ENCODE measurements around the gene EPB41L4B.

EPB41L4B gene

DNA sequence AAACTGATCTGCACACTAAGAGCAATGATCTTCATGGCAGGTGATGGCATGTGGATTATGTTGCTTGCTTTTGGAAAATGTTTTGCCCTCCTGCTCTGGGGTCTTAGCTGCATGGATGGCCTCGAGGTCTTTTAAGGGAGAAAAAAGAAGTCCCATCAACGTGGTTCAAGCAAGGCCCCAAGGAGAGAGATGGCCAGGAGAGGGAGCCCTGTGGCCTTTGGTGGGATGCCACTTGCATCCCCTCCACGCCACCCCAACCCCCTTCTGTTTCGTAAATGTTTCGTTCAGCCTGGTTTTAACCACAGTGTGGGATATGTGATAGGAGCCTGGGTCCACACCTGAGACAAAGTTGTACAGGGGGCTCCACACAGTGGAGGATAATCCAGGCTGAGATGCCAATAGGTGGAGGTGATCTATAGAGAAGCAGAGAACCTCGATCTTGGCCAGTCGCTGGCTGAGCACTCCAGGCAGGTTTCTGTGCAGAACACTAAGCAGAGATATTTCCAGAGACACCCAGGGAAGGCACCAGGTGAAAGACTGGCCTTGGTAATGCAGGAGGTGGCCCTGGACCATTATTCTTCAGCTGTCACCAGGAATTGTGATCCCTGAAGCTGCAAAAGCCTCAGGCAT, 128.0 kb downstream of the EPB41L4B start:
- Histone ChIP-seq H3K4me1 (ENCODE audit: control insufficient read depth, insufficient read depth, low read length, poor library complexity, severe bottlenecking) (no peaks in the 10 kb centered on the region), H3K9me3 (ENCODE audit: control insufficient read depth, low read length) (no peaks in the 10 kb centered on the region), H3K36me3 (ENCODE audit: control insufficient read depth, insufficient read depth, low read length) (no peaks in the 10 kb centered on the region), H3K27ac (ENCODE audit: insufficient read depth, low read length, poor library complexity, severe bottlenecking) (no peak overlapping the region), H3K4me3 (ENCODE audit: insufficient read depth, low read depth, low read length, poor library complexity, severe bottlenecking) (no peak overlapping the region), H3K27me3 (replicated peaks; ENCODE audit: control insufficient read depth, insufficient read depth, low read length, poor library complexity, severe bottlenecking) (no peaks in the 10 kb centered on the region)
- DNase-seq = no peak

DNA sequence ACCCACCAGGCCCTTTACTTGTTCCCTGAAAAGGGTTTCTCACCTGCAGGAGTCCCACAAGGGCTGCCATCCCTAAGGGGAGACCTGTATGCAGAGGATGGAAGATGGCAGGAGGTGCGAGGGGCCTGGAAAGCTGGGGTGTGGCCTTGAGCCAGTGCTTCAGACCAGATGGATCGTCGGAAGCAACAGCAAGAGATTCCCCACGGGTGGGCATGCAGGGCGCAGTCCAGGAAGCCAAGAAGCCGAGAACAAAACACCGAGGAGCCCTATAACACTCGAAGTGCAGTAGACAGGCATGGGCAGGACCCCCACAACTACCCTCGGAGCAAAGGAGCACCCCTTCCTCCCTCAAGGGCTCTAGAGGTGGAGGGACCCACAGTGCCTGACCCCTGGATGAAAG, 129.1 kb downstream of the EPB41L4B start:
- H3K27me3 ChIP-seq (replicated peaks; ENCODE audit: control insufficient read depth, insufficient read depth, low read length, poor library complexity, severe bottlenecking) = no peaks in the 10 kb centered on the region
- no peaks in the 10 kb centered on the region for H3K9me3 ChIP-seq (ENCODE audit: control insufficient read depth, low read length)
- no peaks in the 10 kb centered on the region for H3K36me3 ChIP-seq (ENCODE audit: control insufficient read depth, insufficient read depth, low read length)
- DNase-seq = no peak
- H3K4me1 ChIP-seq (ENCODE audit: control insufficient read depth, insufficient read depth, low read length, poor library complexity, severe bottlenecking) = no peaks in the 10 kb centered on the region
- H3K27ac ChIP-seq (ENCODE audit: insufficient read depth, low read length, poor library complexity, severe bottlenecking) = no peak overlapping the region
- H3K4me3 ChIP-seq (ENCODE audit: insufficient read depth, low read depth, low read length, poor library complexity, severe bottlenecking) = no peak overlapping the region

DNA sequence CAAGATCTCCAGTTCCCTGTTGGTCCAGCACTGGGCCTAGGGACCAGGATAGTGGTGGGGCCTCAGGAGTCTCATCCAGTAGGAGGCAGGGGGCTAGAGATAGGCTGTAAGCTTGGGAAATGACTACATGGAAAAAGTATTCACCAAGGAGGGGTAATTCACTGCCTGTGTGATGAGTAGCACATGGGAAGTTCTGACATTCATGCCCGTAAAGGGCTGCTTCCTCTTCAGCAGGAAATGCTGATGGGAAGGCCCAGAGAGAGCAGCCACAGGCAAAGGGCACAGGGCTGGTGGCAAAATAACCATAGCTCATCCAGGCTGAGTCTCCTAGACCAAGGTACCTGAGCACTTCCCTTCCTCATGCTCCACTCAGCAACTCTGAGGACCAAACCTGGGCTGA, 130.7 kb downstream of the EPB41L4B start:
- Histone ChIP-seq H3K9me3 (ENCODE audit: control insufficient read depth, low read length) (no peaks in the 10 kb centered on the region), H3K4me1 (ENCODE audit: control insufficient read depth, insufficient read depth, low read length, poor library complexity, severe bottlenecking) (no peaks in the 10 kb centered on the region), H3K27me3 (replicated peaks; ENCODE audit: control insufficient read depth, insufficient read depth, low read length, poor library complexity, severe bottlenecking) (no peaks in the 10 kb centered on the region), H3K4me3 (ENCODE audit: insufficient read depth, low read depth, low read length, poor library complexity, severe bottlenecking) (no peak overlapping the region), H3K36me3 (ENCODE audit: control insufficient read depth, insufficient read depth, low read length) (no peaks in the 10 kb centered on the region), H3K27ac (ENCODE audit: insufficient read depth, low read length, poor library complexity, severe bottlenecking) (no peak overlapping the region)
- DNase-seq = no peak

DNA sequence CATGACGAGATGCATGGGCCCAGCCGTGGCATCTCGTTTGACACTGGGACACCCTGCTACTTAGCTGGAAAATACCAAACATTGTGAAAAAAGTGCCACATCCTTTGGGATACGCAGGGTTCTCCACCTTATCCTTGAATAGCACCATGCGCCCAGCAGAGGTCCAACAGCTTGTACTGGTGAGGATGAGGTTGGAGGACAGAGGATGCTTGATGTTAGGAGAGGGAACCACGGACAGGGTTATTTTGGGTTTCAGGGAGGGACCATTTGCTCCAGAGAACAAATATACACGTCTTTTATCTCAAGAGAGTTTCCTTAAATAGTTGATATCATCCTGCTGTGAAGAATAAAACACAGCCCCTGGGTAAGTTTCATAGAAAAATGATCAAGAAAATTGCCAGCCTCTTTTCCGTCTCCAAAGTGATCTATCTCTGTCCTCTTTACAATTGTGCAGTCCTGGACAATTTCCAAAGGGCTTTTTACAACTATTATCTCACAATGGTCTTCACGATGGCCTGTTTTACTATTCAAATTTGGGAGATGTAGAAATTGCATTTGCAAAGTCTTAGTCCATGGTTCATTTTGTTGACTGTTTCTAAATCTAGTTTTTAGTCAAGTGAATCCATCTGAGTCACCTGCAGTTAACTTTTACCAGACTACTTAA, 133.9 kb downstream of the EPB41L4B start:
- DNase-seq = no peak
- Histone ChIP-seq H3K9me3 (ENCODE audit: control insufficient read depth, low read length) (no peaks in the 10 kb centered on the region), H3K27ac (ENCODE audit: insufficient read depth, low read length, poor library complexity, severe bottlenecking) (no peak overlapping the region), H3K4me1 (ENCODE audit: control insufficient read depth, insufficient read depth, low read length, poor library complexity, severe bottlenecking) (no peaks in the 10 kb centered on the region), H3K27me3 (replicated peaks; ENCODE audit: control insufficient read depth, insufficient read depth, low read length, poor library complexity, severe bottlenecking) (no peaks in the 10 kb centered on the region), H3K36me3 (ENCODE audit: control insufficient read depth, insufficient read depth, low read length) (no peaks in the 10 kb centered on the region), H3K4me3 (ENCODE audit: insufficient read depth, low read depth, low read length, poor library complexity, severe bottlenecking) (no peak overlapping the region)

DNA sequence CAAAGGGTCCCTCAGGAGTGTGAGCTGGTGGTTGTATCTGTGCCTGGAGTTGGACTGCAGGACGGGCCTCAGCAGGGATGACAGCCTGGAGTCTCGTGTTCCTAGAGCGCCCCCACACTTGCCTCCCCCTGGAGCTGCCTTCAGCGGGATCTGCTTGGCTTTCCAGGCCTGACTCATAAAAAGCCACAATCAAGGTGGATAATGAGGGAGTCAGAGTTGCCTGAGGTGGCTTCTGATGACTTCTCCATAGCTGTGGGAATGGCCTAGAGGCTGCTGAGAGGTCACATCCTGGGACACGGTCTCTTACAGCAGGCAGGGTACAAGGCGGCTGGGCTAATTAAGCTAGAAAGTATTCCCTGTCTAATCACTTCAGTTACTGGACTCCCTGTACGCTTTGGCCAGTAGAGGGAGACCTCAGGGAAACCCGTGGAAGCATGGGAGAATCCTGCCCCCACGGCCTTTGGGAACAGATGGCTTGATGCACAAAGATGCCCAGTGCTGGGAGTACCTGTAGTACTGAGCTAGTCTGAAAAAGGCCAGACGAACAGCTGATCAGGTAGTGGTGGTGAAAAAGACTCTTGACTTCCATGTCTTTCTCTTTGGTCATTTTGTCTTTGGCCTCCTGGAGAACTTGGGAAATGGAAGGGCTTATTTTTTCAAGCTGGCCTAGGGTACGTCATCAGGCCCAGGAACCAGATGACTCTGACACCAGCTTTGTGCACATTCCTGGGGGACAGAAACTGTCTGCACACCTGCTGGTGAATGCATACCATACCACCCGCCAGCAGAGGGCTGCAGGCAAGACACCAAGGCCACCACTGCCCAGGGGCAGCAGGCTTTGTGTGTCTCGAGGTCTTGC, 137.7 kb downstream of the EPB41L4B start:
- no peaks in the 10 kb centered on the region for H3K4me1 ChIP-seq (ENCODE audit: control insufficient read depth, insufficient read depth, low read length, poor library complexity, severe bottlenecking)
- no peaks in the 10 kb centered on the region for H3K36me3 ChIP-seq (ENCODE audit: control insufficient read depth, insufficient read depth, low read length)
- no peak for DNase-seq
- no peaks in the 10 kb centered on the region for H3K9me3 ChIP-seq (ENCODE audit: control insufficient read depth, low read length)
- H3K4me3 ChIP-seq (ENCODE audit: insufficient read depth, low read depth, low read length, poor library complexity, severe bottlenecking) = no peak overlapping the region
- H3K27me3 ChIP-seq (replicated peaks; ENCODE audit: control insufficient read depth, insufficient read depth, low read length, poor library complexity, severe bottlenecking) = no peaks in the 10 kb centered on the region
- no peak overlapping the region for H3K27ac ChIP-seq (ENCODE audit: insufficient read depth, low read length, poor library complexity, severe bottlenecking)

DNA sequence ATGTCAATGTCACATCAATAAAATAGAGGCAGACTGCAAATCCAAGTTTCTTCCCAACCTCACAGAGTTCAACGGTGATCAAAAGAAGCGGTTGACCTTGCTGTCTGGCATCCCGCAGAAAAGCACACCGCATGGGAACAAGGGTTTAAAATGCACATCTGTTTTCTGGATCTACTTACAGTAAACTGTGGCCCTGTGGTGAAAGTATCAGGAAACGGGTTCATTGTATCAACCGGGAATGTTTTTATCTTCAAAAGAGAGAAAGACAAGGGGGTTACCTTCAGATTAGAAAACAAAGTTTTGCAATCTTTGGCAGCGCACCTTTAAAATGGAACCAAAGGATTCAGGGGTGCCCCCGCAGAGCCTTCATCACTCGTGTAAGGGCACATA, 138.3 kb downstream of the EPB41L4B start:
- no peak for DNase-seq
- no peaks in the 10 kb centered on the region for H3K4me1 ChIP-seq (ENCODE audit: control insufficient read depth, insufficient read depth, low read length, poor library complexity, severe bottlenecking)
- no peaks in the 10 kb centered on the region for H3K27me3 ChIP-seq (replicated peaks; ENCODE audit: control insufficient read depth, insufficient read depth, low read length, poor library complexity, severe bottlenecking)
- H3K36me3 ChIP-seq (ENCODE audit: control insufficient read depth, insufficient read depth, low read length) = no peaks in the 10 kb centered on the region
- no peak overlapping the region for H3K27ac ChIP-seq (ENCODE audit: insufficient read depth, low read length, poor library complexity, severe bottlenecking)
- H3K4me3 ChIP-seq (ENCODE audit: insufficient read depth, low read depth, low read length, poor library complexity, severe bottlenecking) = no peak overlapping the region
- H3K9me3 ChIP-seq (ENCODE audit: control insufficient read depth, low read length) = no peaks in the 10 kb centered on the region

DNA sequence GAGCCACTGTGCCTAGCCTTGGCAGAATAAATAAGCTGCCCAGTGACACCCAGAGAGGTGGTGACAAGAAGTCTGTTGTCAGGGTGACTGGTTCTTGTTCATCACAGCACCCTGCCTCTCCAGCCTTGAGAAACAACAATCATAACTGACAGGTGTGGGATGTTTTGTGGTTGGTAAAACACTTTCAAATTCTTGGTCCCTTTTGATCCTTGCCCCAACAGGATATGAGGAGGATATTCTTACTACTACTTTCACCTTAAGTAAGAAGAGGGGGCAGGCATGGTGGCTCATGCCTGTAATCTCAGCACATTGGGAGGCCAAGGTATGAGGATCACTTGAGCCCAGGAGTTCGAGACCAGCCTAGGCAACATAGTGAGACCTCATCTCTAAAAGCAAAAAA, 139.6 kb downstream of the EPB41L4B start:
- Histone ChIP-seq H3K36me3 (ENCODE audit: control insufficient read depth, insufficient read depth, low read length) (no peaks in the 10 kb centered on the region), H3K4me1 (ENCODE audit: control insufficient read depth, insufficient read depth, low read length, poor library complexity, severe bottlenecking) (no peaks in the 10 kb centered on the region), H3K4me3 (ENCODE audit: insufficient read depth, low read depth, low read length, poor library complexity, severe bottlenecking) (no peak overlapping the region), H3K27ac (ENCODE audit: insufficient read depth, low read length, poor library complexity, severe bottlenecking) (no peak overlapping the region), H3K27me3 (replicated peaks; ENCODE audit: control insufficient read depth, insufficient read depth, low read length, poor library complexity, severe bottlenecking) (no peaks in the 10 kb centered on the region), H3K9me3 (ENCODE audit: control insufficient read depth, low read length) (no peaks in the 10 kb centered on the region)
- no peak for DNase-seq

DNA sequence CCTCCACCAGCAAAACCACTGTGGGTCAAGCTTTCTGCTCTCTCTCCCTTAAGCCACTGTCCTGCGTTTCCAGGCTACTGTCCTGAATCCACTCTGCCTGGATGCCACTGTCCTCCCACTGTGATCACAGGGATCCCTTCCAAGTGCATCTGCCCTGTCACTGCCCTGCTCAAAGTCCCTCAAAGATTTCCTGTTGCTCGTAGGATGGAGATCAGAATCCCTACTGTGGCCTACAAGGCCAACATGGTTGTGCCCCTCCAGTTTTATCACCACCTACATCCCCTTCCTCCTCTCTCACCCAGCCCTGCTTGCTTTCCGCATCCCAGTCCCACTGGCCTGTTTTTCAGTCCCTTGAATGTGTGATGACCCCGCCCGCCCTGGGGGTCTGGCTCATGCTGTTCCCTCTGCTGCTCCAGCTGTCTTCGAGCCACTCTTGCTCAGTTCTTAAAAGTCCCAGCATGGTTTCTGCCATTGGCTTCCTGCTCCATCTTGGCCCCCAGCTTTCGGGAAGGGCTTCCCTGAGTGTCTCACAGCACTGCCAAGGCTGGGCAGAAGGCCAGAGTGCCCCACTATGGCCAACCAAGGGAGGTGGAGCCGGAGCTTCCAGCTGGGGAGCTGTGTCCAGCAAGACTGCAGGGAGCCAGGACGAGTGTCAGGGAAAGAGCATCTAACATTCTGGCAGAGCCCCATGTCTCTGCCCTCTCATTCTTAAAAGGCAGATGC, 140.9 kb downstream of the EPB41L4B start:
- no peak overlapping the region for H3K4me3 ChIP-seq (ENCODE audit: insufficient read depth, low read depth, low read length, poor library complexity, severe bottlenecking)

DNA sequence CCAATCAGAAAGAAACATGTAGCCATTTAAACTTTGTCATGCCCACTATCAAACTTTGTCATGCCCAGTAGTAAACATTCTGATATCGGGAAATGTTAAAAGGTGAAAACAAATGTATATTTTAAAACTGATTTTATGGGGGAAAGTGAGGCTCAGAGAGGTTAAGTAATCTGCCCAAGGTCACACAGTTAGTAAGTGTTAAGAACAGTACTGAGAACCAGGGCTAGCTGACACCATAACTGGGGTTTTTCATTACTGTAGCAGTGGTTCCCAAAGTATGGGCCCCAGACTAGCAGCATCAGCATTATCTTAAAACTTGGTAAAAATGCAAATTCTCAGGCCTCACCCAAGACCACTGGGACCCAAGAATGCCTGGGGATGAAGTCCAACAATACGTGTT, 143.9 kb downstream of the EPB41L4B start:
- H3K4me3 ChIP-seq (ENCODE audit: insufficient read depth, low read depth, low read length, poor library complexity, severe bottlenecking) = no peak overlapping the region
- H3K36me3 ChIP-seq (ENCODE audit: control insufficient read depth, insufficient read depth, low read length) = no peaks in the 10 kb centered on the region
- DNase-seq = no peak
- no peaks in the 10 kb centered on the region for H3K9me3 ChIP-seq (ENCODE audit: control insufficient read depth, low read length)
- no peaks in the 10 kb centered on the region for H3K27me3 ChIP-seq (replicated peaks; ENCODE audit: control insufficient read depth, insufficient read depth, low read length, poor library complexity, severe bottlenecking)
- H3K4me1 ChIP-seq (ENCODE audit: control insufficient read depth, insufficient read depth, low read length, poor library complexity, severe bottlenecking) = no peaks in the 10 kb centered on the region
- no peak overlapping the region for H3K27ac ChIP-seq (ENCODE audit: insufficient read depth, low read length, poor library complexity, severe bottlenecking)

More for the DNA sequence above, 140.9 kb downstream of the EPB41L4B start:
- Histone ChIP-seq H3K27me3 (replicated peaks; ENCODE audit: control insufficient read depth, insufficient read depth, low read length, poor library complexity, severe bottlenecking) (no peaks in the 10 kb centered on the region), H3K9me3 (ENCODE audit: control insufficient read depth, low read length) (no peaks in the 10 kb centered on the region), H3K27ac (ENCODE audit: insufficient read depth, low read length, poor library complexity, severe bottlenecking) (no peak overlapping the region), H3K4me1 (ENCODE audit: control insufficient read depth, insufficient read depth, low read length, poor library complexity, severe bottlenecking) (no peaks in the 10 kb centered on the region), H3K36me3 (ENCODE audit: control insufficient read depth, insufficient read depth, low read length) (no peaks in the 10 kb centered on the region)
- no peak for DNase-seq
